Dermis microvascular lymphatic vessel endothelial cell (primary cell): ENCODE results near the gene CCSAP. TPM values are rescaled to one million over a fixed set of nuclear protein-coding genes. Genes with fewer than 3 reads are reported as not detected.
"Not testable (repeated sequence)": the region's sequence is repeated elsewhere in the genome, so short reads cannot be mapped to it uniquely, and the experiment has no call there.

ENCODE experiments used
- DNase-seq, 2 donors: peaks; one replicate each; pipeline versions ENCODE4 v3.0.0 to v3.0.0-alpha.2; 2010; ENCODE audit warnings: low read depth in 2 of 2
- total RNA-seq: library from RNA; depleted of rRNA; stranded (reverse); fragments of >200 nt; gene quantifications from 2 replicates; pipeline ENCODE4 v1.2.1, GENCODE V29; 2014

The CCSAP gene
- total RNA-seq, 1 donor from 2014 or later: 5.0 TPM

GRCh38 chr1:229364207-229365065 is 21.6 kb upstream of the CCSAP start:
- no peak for DNase-seq

GRCh38 chr1:229363723-229364122 is 20.9 kb upstream of the CCSAP start:
- DNase-seq: peak; percentile 8 to 11

GRCh38 chr1:229360420-229360819 is 17.6 kb upstream of the CCSAP start:
- no peak for DNase-seq

GRCh38 chr1:229355661-229356060 is 12.8 kb upstream of the CCSAP start:
- no peak for DNase-seq

- no peak for DNase-seq
These were observed 11.4 kb upstream of the CCSAP start for GRCh38 chr1:229354226-229354625.

GRCh38 chr1:229352975-229353374 is 10.1 kb upstream of the CCSAP start:
- DNase-seq: no peak

- DNase-seq: no peak
These were observed 6.9 kb upstream of the CCSAP start for GRCh38 chr1:229349463-229350385.

- DNase-seq: no peak
These were observed 4.7 kb upstream of the CCSAP start for GRCh38 chr1:229347528-229347927.

GRCh38 chr1:229344937-229345684 is 2.3 kb upstream of the CCSAP start:
- DNase-seq: no peak

- no peak for DNase-seq
These were observed 1.3 kb upstream of the CCSAP start for GRCh38 chr1:229344139-229344538.

- peak; percentile 15 to 77 for DNase-seq
These were observed 832 bp downstream of the CCSAP start for GRCh38 chr1:229341774-229342655.

GRCh38 chr1:229340496-229340895 is 2.4 kb downstream of the CCSAP start:
- no peak for DNase-seq

- no peak for DNase-seq
These were observed 3.3 kb downstream of the CCSAP start for GRCh38 chr1:229339520-229339919.

GRCh38 chr1:229339086-229339485 is 3.8 kb downstream of the CCSAP start:
- DNase-seq: no peak

GRCh38 chr1:229336345-229336744 is 6.5 kb downstream of the CCSAP start:
- DNase-seq: no peak

- no peak for DNase-seq
These were observed 8.1 kb downstream of the CCSAP start for GRCh38 chr1:229334716-229335115.

- DNase-seq: no peak
These were observed 8.6 kb downstream of the CCSAP start for GRCh38 chr1:229334269-229334668.

- no peak for DNase-seq
These were observed 14.1 kb downstream of the CCSAP start for GRCh38 chr1:229328598-229329362.

GRCh38 chr1:229327765-229328164 is 15.1 kb downstream of the CCSAP start:
- DNase-seq: not testable (repeated sequence)

- DNase-seq: no peak
These were observed 16.2 kb downstream of the CCSAP start for GRCh38 chr1:229326601-229327000.
